Measurements from ENCODE around the gene IRF9.

IRF9 gene

GRCh38 chr14:24149302-24149969 is 11.6 kb upstream of the IRF9 start:
- DNase-seq: no peak

GRCh38 chr14:24150061-24150460 is 11.0 kb upstream of the IRF9 start:
- DNase-seq: no peak

- no peak for DNase-seq
These were observed 10.5 kb upstream of the IRF9 start for GRCh38 chr14:24150567-24150966.

- DNase-seq: no peak
These were observed 10.1 kb upstream of the IRF9 start for GRCh38 chr14:24150993-24151392.

- DNase-seq: no peak
These were observed 9.5 kb upstream of the IRF9 start for GRCh38 chr14:24151404-24152080.

- no peak for DNase-seq
These were observed 6.0 kb upstream of the IRF9 start for GRCh38 chr14:24155100-24155499.

- DNase-seq: no peak
These were observed 4.2 kb upstream of the IRF9 start for GRCh38 chr14:24156840-24157239.

- DNase-seq: no peak
These were observed 3.7 kb upstream of the IRF9 start for GRCh38 chr14:24157331-24157730.

GRCh38 chr14:24159777-24160498 is 1.1 kb upstream of the IRF9 start:
- no peak for DNase-seq

- no peak for DNase-seq
These were observed 591 bp upstream of the IRF9 start for GRCh38 chr14:24160499-24160849.

- DNase-seq: no peak
These were observed 1.0 kb downstream of the IRF9 start for GRCh38 chr14:24162093-24162492.

- no peak for DNase-seq
These were observed 3.5 kb downstream of the IRF9 start for GRCh38 chr14:24164518-24164991.

- DNase-seq: no peak
These were observed 4.7 kb downstream of the IRF9 start for GRCh38 chr14:24165785-24166184.

GRCh38 chr14:24167469-24168114 is 6.5 kb downstream of the IRF9 start:
- no peak for DNase-seq

- DNase-seq: peak; percentile 96
These were observed 10.6 kb downstream of the IRF9 start, which contains the start of gene REC8 for GRCh38 chr14:24171422-24172260. Gene REC8, plus strand, starts transcription at chr14:24172080. Its CDS starts 473 bp downstream, at chr14:24172553.

- DNase-seq: no peak
These were observed 11.3 kb downstream of the IRF9 start for GRCh38 chr14:24172261-24172860.

GRCh38 chr14:24172871-24173281 is 11.8 kb downstream of the IRF9 start:
- no peak for DNase-seq

- no peak for DNase-seq
These were observed 15.5 kb downstream of the IRF9 start for GRCh38 chr14:24176599-24176998.

- DNase-seq: no peak
These were observed 16.2 kb downstream of the IRF9 start for GRCh38 chr14:24177041-24177825.

- DNase-seq: no peak
These were observed 16.8 kb downstream of the IRF9 start for GRCh38 chr14:24177891-24178290.
